ENCODE results near the gene HPN.
"Not testable (repeated sequence)": the region's sequence is repeated elsewhere in the genome, so short reads cannot be mapped to it uniquely, and the experiment has no call there.

Gene HPN

DNA sequence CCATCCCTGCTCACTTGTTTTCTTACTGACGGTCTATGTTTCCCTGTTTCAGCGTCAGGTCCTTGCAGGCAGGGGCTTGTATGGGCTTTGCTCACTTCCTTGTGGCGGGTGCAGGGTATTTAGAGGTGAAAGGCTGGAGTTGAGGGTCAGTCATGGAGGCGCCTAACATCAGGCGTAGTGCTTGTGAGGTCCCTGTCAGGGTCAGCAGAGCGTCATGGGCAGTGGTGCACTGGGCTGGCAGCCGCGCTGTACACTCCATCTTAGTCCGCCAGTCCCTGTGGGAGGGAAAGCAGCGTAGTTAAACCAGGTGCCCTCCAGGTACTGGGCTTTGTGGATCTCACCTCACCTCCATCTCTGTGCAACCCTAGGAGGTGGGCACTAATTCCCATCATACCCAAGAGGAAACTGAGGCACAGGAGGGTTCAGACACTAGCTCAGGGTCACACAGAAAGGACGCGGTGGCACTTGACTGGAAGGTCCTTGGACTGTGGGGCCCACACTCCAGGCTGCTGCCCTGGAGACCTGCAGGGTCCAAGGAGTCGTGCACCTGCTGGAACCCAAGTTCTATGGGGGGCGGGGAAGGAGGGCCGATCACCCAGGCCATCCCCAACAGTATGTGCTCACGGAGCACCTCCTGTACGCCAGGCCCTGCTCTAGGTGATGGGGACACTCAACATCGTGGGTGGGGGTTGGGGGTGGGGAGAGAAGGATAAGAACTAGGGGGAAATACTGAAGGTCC lies 36.8 kb upstream of the HPN start:
- in situ Hi-C loops (cut with MboI; ENCODE audit: low sequenced_read_pairs) = no loop called here
- no peak for DNase-seq (ENCODE audit: low spot score in 2 of 2)
- no peaks in the 10 kb centered on the region for H3K9me3 ChIP-seq
- peaks cover 54% of the 10 kb centered on the region for H3K36me3 ChIP-seq (replicated peaks)
- no peak overlapping the region for H3K4me3 ChIP-seq
- H3K4me1 ChIP-seq = peaks cover 11% of the 10 kb centered on the region
- H3K27me3 ChIP-seq (ENCODE audit: low read depth) = no peaks in the 10 kb centered on the region

DNA sequence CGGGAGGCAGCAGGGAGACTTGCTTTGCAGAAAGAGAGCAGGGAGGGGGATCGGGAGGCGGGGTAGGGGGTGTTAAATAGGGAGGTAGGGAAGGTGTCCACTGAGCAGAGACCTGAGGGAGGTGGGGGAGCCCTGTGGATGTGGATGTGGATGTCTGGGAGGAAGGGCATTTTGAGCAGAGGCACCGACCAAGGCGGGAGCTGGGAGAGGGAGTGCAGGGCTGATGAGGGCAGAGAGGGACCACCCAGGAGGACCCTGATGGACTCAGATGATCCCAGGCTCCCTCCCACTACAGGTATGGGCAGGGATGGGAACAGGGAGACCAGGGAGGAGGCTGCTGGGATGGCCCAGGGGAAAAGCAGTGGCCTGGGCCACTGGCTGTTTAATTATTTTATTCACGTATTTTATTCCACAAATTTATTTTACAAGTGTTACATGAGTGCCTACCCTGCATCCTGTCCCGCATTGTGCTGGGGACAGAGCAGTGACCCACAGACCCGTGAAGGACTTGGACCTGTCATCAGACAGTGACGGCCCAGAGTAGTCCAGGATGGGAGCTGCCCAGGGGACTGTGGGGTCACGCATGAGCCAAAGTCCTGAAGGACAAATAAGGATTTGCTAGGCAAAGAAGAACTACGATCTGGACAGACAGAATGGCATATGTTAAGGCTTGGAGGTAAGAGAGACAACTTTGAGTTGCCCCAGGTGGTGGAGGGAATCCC lies 36.1 kb upstream of the HPN start:
- no peak overlapping the region for H3K4me3 ChIP-seq
- H3K4me1 ChIP-seq = peaks cover 11% of the 10 kb centered on the region; the same call in 1 of the 2 replicates
- H3K36me3 ChIP-seq (replicated peaks) = peaks cover 62% of the 10 kb centered on the region
- no peak for DNase-seq (ENCODE audit: low spot score in 2 of 2)
- H3K27me3 ChIP-seq (ENCODE audit: low read depth) = no peaks in the 10 kb centered on the region
- in situ Hi-C loops (cut with MboI; ENCODE audit: low sequenced_read_pairs) = no loop called here
- no peaks in the 10 kb centered on the region for H3K9me3 ChIP-seq

DNA sequence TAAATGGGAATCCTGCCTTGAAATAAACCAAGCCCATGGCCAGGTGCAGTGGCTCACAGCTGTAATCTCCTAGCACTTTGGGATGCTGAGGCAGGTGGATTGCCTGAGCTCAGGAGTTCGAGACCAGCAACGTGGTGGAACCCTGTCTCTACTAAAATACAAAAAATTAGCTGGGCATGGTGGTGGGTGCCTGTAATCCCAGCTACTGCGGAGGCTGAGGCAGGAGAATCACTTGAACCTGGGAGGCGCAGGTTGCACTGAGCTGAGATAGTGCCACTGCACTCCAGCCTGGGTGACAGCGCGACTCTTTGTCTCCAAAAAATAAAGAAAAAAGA lies 35.5 kb upstream of the HPN start:
- H3K9me3 ChIP-seq; H3K27me3 ChIP-seq (ENCODE audit: low read depth); H3K4me3 ChIP-seq; DNase-seq (ENCODE audit: low spot score in 2 of 2); in situ Hi-C loops (cut with MboI; ENCODE audit: low sequenced_read_pairs): not testable (repeated sequence)
- Histone ChIP-seq H3K36me3 (replicated peaks) (peaks cover 65% of the 10 kb centered on the region), H3K4me1 (peaks cover 11% of the 10 kb centered on the region; the same call in 1 of the 2 replicates)

DNA sequence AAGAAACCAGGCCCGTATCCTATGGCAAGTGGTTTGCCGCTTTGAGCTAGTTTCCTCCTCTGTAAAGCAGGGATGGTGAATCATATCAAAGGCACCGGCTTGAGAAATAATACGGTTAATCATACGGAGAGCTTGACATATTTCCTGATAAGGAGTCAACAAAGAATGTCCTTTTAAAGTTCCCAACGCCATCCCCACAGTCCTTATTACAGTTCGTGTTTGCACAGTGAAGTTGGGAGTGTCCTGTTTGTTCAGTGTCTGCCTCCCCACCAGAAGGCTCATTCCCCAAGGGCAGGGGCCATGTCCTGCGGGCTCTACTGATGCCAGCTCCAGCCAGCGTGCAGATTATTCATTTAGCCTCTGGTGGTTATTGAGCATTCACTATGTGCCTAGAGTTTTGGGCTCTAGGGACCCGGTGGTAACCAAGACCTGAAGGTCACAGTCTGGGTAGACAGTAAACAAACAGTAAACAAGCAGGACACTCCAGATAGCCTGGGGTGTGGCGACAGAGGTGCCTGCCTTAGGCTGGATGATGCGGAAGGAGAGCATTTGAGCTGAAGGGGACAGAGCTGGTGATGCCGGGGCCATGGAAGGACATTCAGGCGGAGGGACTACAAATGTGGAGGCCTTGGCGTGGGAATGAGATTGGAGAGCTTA lies 35.1 kb upstream of the HPN start:
- Histone ChIP-seq H3K9me3 (no peaks in the 10 kb centered on the region), H3K36me3 (replicated peaks) (peaks cover 69% of the 10 kb centered on the region), H3K27me3 (ENCODE audit: low read depth) (no peaks in the 10 kb centered on the region), H3K4me1 (peaks cover 10% of the 10 kb centered on the region; the same call in 1 of the 2 replicates), H3K4me3 (no peak overlapping the region)
- no peak for DNase-seq (ENCODE audit: low spot score in 2 of 2)
- in situ Hi-C loops (cut with MboI; ENCODE audit: low sequenced_read_pairs) = no loop called here

DNA sequence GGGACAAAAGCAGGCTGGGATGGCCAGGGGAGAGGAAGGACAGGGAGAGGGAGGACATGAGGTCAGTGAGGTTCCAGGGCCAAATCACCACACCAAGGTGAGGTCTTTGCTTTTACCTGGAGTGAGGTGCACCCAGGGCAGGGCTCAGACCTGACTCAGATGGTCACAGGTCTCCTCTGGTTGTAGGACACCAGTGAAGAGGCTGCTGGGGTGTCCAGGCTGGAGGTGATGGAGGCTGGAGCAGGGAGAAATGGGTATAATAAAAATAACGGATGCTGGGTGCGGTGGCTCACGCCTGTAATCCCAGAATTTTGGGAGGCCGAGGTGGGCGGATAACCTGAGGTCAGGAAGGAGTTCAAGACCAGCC lies 34.5 kb upstream of the HPN start:
- DNase-seq (ENCODE audit: low spot score in 2 of 2) = no peak
- peaks cover 70% of the 10 kb centered on the region for H3K36me3 ChIP-seq (replicated peaks)
- in situ Hi-C loops (cut with MboI; ENCODE audit: low sequenced_read_pairs) = no loop called here
- no peaks in the 10 kb centered on the region for H3K9me3 ChIP-seq
- no peaks in the 10 kb centered on the region for H3K27me3 ChIP-seq (ENCODE audit: low read depth)
- H3K4me1 ChIP-seq = peaks cover 5% of the 10 kb centered on the region; the same call in 1 of the 2 replicates
- H3K4me3 ChIP-seq = no peak overlapping the region

DNA sequence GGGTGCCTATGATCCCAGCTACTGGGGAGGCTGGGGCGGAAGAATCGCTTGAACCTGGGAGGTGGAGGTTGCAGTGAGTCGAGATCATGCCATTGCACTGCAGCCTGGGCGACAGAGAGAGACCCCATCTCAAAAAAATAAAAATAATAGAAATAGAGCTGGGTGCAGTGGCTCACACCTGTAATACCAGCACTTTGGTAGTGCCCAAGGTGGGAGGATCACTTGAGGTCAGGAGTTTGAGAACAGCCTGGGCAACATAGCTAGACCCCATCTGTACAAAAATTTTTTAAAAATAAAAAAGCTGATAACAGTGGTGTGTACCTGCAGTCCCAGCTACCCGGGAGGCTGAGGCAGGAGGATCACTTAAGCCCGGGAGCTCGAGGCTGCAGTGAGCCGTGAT lies 34.1 kb upstream of the HPN start:
- H3K27me3 ChIP-seq (ENCODE audit: low read depth); H3K4me1 ChIP-seq; H3K4me3 ChIP-seq; H3K9me3 ChIP-seq; DNase-seq (ENCODE audit: low spot score in 2 of 2); in situ Hi-C loops (cut with MboI; ENCODE audit: low sequenced_read_pairs): not testable (repeated sequence)
- H3K36me3 ChIP-seq (replicated peaks) = peaks cover 71% of the 10 kb centered on the region

DNA sequence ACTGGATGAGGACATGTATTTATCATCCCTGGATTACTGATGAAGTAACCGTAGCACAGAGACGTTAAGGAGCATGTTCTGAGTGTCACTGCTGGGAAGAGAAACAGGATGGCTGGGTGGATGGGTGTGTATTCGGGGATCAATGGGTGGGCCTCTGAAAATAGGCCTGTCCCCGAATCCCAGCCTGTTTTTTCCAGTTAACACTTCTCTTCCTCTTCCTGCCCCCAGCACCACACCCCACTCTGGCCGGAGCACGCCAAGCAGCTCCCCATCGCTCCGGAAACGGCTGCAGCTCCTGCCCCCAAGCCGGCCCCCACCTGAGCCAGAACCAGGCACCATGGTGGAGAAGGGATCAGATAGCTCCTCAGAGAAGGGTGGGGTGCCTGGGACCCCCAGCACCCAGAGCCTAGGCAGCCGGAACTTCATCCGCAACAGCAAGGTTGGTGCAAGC lies 32.6 kb upstream of the HPN start:
- in situ Hi-C loops (cut with MboI; ENCODE audit: low sequenced_read_pairs) = no loop called here
- H3K27me3 ChIP-seq (ENCODE audit: low read depth) = no peaks in the 10 kb centered on the region
- no peak for DNase-seq (ENCODE audit: low spot score in 2 of 2)
- peaks cover 73% of the 10 kb centered on the region for H3K36me3 ChIP-seq (replicated peaks)
- no peaks in the 10 kb centered on the region for H3K9me3 ChIP-seq
- no peaks in the 10 kb centered on the region for H3K4me1 ChIP-seq
- no peak overlapping the region for H3K4me3 ChIP-seq

DNA sequence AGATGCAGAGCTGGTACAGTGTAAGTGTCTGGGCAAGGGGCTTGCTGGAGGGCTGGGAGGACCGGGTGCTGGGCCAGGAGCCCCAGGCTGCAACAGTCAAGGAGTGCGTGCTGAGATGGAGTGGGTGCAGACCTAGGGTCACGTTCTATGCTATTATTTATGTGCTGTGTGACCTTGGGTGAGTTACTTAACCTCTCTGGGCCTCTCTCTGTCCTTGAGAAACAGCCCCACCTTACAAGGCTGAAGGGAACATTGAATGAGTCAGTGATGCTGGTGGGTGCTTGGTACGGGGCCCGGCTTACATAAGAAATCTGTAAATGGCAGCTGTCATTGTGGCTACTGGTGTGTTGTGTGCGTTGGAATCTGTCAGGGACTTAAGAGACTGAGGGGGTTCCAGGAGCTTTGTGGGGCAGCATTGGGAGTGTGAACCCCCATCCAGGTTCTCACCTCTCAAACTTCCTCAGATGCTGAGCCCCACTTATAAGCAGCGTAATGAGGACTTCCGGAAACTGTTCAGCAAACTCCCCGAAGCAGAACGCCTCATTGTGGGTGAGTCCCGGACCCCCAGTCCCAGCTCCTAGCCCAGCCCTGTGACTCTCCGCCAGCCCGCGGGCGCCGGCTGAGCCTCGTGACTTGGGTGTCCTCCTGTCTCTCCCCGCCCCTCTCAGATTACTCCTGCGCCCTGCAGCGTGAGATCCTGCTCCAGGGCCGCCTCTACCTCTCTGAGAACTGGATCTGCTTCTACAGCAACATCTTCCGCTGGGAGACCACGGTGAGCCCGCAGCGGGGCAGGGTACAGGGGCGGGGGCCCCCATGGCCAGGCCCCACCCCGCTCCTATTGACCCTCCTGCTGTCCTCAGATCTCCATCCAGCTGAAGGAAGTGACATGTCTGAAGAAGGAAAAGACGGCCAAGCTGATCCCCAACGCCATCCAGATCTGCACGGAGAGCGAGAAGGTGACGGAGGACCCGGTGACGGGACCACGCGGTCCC lies 31.8 kb upstream of the HPN start:
- H3K4me1 ChIP-seq = no peaks in the 10 kb centered on the region
- H3K4me3 ChIP-seq = no peak overlapping the region
- DNase-seq (ENCODE audit: low spot score in 2 of 2) = no peak
- peaks cover 73% of the 10 kb centered on the region for H3K36me3 ChIP-seq (replicated peaks)
- H3K9me3 ChIP-seq = no peaks in the 10 kb centered on the region
- in situ Hi-C loops (cut with MboI; ENCODE audit: low sequenced_read_pairs) = no loop called here
- no peaks in the 10 kb centered on the region for H3K27me3 ChIP-seq (ENCODE audit: low read depth)

DNA sequence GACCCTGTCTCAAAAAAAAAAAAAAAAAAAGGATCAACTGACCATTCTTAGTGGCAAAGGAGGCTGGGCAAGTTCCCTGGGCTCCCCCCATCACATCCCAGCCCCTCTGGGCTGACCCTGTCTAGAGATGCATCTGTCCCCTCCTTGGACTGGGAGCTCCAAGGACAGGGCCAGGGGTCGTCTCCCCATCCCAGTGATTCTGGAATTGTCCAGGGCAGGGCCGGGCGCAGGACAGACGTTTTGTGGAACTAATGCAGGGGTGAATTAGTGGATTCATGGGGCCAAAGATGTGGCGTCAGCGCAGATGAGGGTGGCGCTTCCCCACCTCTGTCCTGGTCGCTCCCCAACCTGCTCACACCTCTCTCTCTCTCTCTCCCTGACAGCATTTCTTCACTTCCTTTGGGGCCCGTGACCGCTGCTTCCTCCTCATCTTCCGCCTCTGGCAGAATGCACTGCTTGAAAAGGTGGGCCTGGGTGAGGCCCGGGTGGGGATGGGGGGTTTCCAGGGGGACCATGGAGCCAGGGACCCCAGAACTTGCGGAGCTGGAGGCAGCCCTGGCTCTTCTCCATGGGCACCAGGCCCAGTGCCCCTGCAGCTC lies 30.3 kb upstream of the HPN start:
- in situ Hi-C loops (cut with MboI; ENCODE audit: low sequenced_read_pairs) = no loop called here
- DNase-seq (ENCODE audit: low spot score in 2 of 2) = no peak
- no peaks in the 10 kb centered on the region for H3K27me3 ChIP-seq (ENCODE audit: low read depth)
- no peaks in the 10 kb centered on the region for H3K4me1 ChIP-seq
- H3K36me3 ChIP-seq (replicated peaks) = peaks cover 77% of the 10 kb centered on the region
- H3K4me3 ChIP-seq = no peak overlapping the region
- H3K9me3 ChIP-seq = no peaks in the 10 kb centered on the region

DNA sequence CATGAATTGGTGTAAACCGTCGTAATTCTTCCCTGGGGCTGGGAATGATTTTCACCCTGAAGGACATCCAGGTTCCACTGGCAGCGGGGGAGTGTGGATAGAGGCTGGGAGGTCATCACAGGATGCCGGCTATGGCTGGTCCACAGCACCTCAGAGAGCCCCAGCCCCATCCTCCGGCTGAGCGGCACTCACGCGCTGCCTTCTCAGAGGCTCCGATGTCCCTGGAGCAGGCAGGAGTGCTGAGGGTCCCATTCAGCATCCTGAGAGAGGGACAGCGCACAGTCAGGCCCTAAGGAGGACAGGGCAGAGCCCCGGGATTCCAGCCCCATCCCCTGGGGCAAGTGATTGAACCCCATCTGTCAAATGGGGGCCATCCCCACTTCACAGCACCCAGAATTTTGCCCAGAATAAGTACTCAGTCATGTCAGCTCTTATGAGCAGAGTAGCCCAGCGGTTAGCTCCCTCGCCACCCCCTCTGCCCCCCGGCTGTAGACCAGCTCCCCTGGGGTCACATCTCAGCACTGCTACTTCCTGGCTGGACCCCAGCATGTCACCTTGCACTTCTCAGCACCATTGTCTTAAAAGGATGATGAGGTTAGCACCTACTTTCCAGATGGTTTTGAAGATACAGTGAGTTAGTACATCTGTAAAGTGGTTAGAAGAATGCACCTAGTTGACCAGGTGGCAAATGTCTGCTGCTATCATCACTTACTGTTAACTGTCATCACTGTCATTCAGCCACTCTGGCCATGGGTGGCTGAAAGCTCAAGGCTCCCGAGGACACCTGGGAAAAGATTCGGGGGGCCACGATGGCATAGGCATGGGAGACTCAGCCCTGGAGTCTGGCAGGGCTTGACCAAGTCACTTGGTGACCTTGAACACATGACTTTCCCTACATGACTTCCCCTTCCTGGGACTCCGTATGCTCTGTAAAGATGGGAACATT lies 29.5 kb upstream of the HPN start:
- Histone ChIP-seq H3K4me3 (no peak overlapping the region), H3K27me3 (ENCODE audit: low read depth) (no peaks in the 10 kb centered on the region), H3K4me1 (no peaks in the 10 kb centered on the region), H3K9me3 (no peaks in the 10 kb centered on the region), H3K36me3 (replicated peaks) (peaks cover 76% of the 10 kb centered on the region)
- DNase-seq (ENCODE audit: low spot score in 2 of 2) = no peak
- in situ Hi-C loops (cut with MboI; ENCODE audit: low sequenced_read_pairs) = no loop called here

DNA sequence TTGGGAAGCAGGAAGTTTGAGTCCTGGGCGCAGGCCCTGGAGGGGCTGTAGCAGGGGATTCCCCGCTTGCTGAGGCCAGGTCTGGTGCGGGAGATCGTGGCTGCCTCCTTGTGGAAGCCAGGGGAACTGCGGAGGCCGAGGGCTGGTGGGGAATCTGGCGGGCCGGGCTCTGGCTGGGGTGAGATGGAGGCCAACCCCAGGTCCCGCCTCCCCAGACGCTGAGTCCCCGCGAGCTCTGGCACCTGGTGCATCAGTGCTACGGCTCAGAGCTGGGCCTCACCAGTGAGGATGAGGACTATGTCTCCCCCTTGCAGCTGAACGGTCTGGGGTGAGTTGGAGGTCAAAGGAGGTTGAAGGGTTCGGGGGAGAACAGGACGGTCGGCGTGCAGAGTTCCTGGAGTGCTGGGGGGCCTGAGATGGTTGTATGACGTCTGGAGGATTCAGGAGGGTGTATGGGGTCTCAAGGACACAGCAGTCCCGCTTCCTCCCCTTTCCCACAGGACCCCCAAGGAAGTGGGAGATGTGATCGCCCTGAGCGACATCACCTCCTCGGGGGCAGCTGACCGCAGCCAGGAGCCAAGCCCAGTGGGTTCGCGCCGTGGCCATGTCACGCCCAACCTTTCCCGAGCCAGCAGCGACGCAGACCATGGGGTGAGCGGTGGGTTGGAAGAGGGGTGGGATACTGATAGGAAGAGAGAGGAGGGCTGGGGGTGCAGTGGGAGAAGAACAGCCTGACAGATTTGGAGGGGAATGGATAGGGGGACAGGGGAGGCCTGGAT lies 28.3 kb upstream of the HPN start:
- peak; percentile 7 to 80 for DNase-seq (ENCODE audit: low spot score in 2 of 2)
- no peak overlapping the region for H3K4me3 ChIP-seq
- H3K9me3 ChIP-seq = no peaks in the 10 kb centered on the region
- no peaks in the 10 kb centered on the region for H3K4me1 ChIP-seq
- in situ Hi-C loops (cut with MboI; ENCODE audit: low sequenced_read_pairs) = no loop called here
- peaks cover 88% of the 10 kb centered on the region for H3K36me3 ChIP-seq (replicated peaks)
- H3K27me3 ChIP-seq (ENCODE audit: low read depth) = no peaks in the 10 kb centered on the region

Data from HAP-1 (cell line).